Measurements from ENCODE around the gene SPOP. TPM values are rescaled to one million over a fixed set of nuclear protein-coding genes. Genes with fewer than 3 reads are reported as not detected.

SPOP gene
- total RNA-seq, 4 donors from 2014 or later: 58.1 to 72.6 (median 66.6) TPM

- peak overlapping the region; percentile 67 to 90 (median 84) for H3K27ac ChIP-seq
- DNase-seq (ENCODE audit: low spot score in 2 of 2): peak; percentile 81 to 92
- H3K4me3 ChIP-seq: no peak overlapping the region
- no peaks in the 10 kb centered on the region for H3K27me3 ChIP-seq
- no peaks in the 10 kb centered on the region for H3K36me3 ChIP-seq
- 16 to 19% methylated on average over 14 of the region's 14 CpGs for WGBS, 2 donors
- H3K4me1 ChIP-seq: peaks cover 0 to 44% (median 8%) of the 10 kb centered on the region in 4 donors
- no peaks in the 10 kb centered on the region for H3K9me3 ChIP-seq
- peak in 1 of 5 experiments; percentile 20 for TF ChIP-seq CTCF (IDR thresholded peaks at IDR 0.05)
- TF ChIP-seq POLR2A (IDR thresholded peaks at IDR 0.05): peak in 1 of 2 donors; percentile 31
- peak; percentile 91 to 95 for TF ChIP-seq EP300 (IDR thresholded peaks at IDR 0.05)
Measured at GRCh38 chr17:49565948-49566491, 111.9 kb downstream of the SPOP start.

DNA sequence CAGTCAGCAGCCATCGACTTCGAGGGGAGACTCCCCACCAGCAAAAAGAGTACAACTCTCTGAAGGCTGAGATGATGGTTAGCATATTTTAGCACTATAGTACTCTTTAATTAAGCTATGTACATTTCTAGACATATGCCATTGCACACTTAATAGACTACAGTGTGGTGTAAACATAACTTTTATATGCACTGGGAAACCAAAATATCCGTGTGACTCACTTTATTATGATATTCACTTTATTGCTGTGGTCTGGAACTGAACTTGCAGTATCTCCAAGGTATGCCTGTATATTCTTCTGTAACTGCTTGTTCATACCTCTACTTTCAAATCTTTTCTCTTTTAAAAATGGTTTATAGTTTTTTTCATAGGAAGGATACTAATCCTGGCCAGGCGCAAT lies 113.3 kb downstream of the SPOP start:
- no peaks in the 10 kb centered on the region for H3K27me3 ChIP-seq
- H3K36me3 ChIP-seq: no peaks in the 10 kb centered on the region
- H3K4me1 ChIP-seq: peaks cover 0 to 35% (median 8%) of the 10 kb centered on the region in 4 donors
- no peak for DNase-seq (ENCODE audit: low spot score in 2 of 2)
- H3K9me3 ChIP-seq: no peaks in the 10 kb centered on the region
- WGBS, 2 donors: 85% methylated on average over 4 of the region's 4 CpGs
- TF ChIP-seq CTCF (IDR thresholded peaks at IDR 0.05): no peak
- no peak for TF ChIP-seq EP300 (IDR thresholded peaks at IDR 0.05)
- TF ChIP-seq POLR2A (IDR thresholded peaks at IDR 0.05): no peak
- peak overlapping the region in 1 of 4 donors; percentile 18 for H3K27ac ChIP-seq
- H3K4me3 ChIP-seq: no peak overlapping the region

- 18 to 21% methylated on average over 9 of the region's 9 CpGs for WGBS, 2 donors
- Histone ChIP-seq H3K27ac (peak overlapping the region in 1 of 4 donors; percentile 74), H3K4me1 (peaks cover 0 to 27% (median 12%) of the 10 kb centered on the region in 4 donors), H3K27me3 (no peaks in the 10 kb centered on the region), H3K4me3 (no peak overlapping the region), H3K9me3 (no peaks in the 10 kb centered on the region), H3K36me3 (no peaks in the 10 kb centered on the region)
- TF ChIP-seq CTCF (IDR thresholded peaks at IDR 0.05) (peak; percentile 34 to 58 (median 46)), EP300 (IDR thresholded peaks at IDR 0.05) (no peak), POLR2A (IDR thresholded peaks at IDR 0.05) (no peak)
- no peak for DNase-seq (ENCODE audit: low spot score in 2 of 2)
Measured at GRCh38 chr17:49557312-49558024, 120.4 kb downstream of the SPOP start.

DNA sequence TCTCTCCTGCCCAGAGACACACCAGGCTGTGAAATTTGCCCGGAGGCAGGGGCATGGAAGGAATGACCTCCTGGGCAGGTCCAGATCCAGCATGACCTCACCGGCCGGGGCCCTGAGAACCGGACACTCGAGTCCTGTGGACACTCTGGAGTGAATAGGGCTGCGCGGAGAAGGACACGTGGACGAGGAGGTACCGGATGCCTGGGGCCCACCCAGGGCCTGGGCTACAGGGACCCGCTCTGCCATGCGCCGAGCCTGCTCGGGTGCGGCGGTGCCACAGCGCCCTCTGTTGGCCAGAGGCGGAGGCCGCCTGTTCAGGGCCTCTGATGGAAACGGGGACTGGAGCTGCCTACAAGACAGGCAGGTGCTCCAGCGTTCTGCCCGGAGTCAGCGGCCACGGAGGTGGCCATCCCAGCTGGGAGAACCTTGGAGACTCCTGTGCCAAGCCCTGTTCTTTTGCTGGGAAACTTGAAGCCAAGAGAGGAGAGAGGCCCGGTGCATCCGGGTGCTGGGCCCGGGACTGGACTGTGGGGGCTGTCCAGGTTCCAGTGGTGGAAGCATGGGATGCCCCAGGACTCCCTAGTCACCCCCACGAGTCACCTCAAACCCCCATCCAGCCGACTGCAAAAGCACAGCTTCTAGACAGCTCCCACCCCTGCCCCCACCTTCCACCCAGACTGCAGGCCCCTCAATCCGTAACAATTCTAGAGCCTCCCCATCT lies 121.5 kb downstream of the SPOP start:
- H3K27me3 ChIP-seq: no peaks in the 10 kb centered on the region
- TF ChIP-seq EP300 (IDR thresholded peaks at IDR 0.05): peak in 1 of 2 donors; percentile 33
- peak; percentile 96 to 98 (median 98) for TF ChIP-seq CTCF (IDR thresholded peaks at IDR 0.05)
- no peak for TF ChIP-seq POLR2A (IDR thresholded peaks at IDR 0.05)
- no peaks in the 10 kb centered on the region for H3K9me3 ChIP-seq
- WGBS, 2 donors: 14 to 21% methylated on average over 11 to 28 of the region's 30 CpGs
- peaks cover 0 to 37% (median 20%) of the 10 kb centered on the region in 4 donors for H3K4me1 ChIP-seq
- peak overlapping the region in 3 of 4 donors; percentile 25 to 74 (median 34) for H3K27ac ChIP-seq
- peak; percentile 68 to 75 for DNase-seq (ENCODE audit: low spot score in 2 of 2)
- peak overlapping the region in 1 of 4 donors; percentile 15 for H3K4me3 ChIP-seq
- H3K36me3 ChIP-seq: no peaks in the 10 kb centered on the region
